Heart left ventricle (tissue), 13 donors: ENCODE measurements around the gene ZBTB42.

Experiments
- POLR2A ChIP-seq, 2 donors: fragments of 450-650 bp; IDR thresholded peaks; one replicate each; pipeline ENCODE4 v1.6.1; 2017; ENCODE audit warnings: antibody characterized with exemption in 2 of 2, mild to moderate bottlenecking in 2 of 2, moderate library complexity in 2 of 2
- TF ChIP-seq, protein P1 (sequence below), 12 donors: fragments of 200-600 bp; sonication (generic) in 4 of 12; IDR thresholded peaks; one replicate each; pipeline versions ENCODE4 v1.5.0 to v1.8.0; 2018 to 2022; ENCODE audit warnings: antibody characterized with exemption in 12 of 12, mild to moderate bottlenecking in 5 of 12
- donor health status: ischemic (EF 13 %, LVEDD 7.1; RV severe dilation, severe dysfunction).
- donor health status: DM: no; HTN: yes; CAD: no.
- donor health status: DM: no; HTN: no; CAD: no.
- donor health status: ischemic (EF 25% LVEDD 6.9; RV normal size, moderate dysfunction).
- donor health status: ischemic (EF 25% LVEDD 5.7; RV mildly dilated, moderate dysfunction).
- donor health status: ischemic (EF 35%, LVEDD 5.7; RV mildly dilated, moderate dysfunction).
- donor health status: nonischemic (EF 11% LVEDD 7.7; RV severe dilation, severe dysfunction).
- donor health status: DM: yes; HTN: yes; CAD: no.
- donor health status: PGD.
- donor health status: ischemic (EF 29% LVEDD 5.4; RV normal size, mild dysfunction).
- donor health status: nonischemic (EF 23%, LVEDD 6.1; RV moderate dilation, normal function).

DNA sequence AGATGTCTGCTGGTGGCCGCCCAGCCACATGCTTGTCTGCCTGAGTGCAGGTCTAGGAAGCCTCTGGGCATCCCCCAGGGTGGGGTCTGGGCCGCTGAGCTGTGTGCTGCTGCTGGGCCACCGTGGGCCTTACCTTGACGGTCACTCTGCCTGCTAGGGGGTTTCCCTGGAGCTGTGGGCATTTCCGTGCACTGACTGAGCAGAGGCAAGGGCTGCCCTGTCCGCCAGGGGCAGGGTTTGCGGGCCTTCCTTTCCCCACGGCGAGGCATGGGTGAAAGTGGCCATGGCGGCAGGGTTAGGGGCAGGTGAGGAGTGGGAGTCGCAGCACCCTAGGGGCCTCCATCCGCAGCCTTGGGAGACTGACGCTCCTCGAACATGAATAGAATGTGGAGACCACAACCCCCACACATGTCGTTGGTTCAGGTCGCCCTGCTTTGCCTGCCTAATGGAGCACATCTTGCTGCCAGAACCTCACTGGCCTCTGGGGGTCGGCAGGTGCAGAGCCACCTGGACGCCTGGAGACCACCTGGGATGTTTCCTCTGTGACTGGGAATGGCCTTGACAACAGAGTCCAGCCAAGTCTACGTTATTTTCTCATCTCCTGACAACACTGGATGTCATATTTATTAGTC is 2.5 kb downstream of the ZBTB42 start:
- TF ChIP-seq, protein P1, sequence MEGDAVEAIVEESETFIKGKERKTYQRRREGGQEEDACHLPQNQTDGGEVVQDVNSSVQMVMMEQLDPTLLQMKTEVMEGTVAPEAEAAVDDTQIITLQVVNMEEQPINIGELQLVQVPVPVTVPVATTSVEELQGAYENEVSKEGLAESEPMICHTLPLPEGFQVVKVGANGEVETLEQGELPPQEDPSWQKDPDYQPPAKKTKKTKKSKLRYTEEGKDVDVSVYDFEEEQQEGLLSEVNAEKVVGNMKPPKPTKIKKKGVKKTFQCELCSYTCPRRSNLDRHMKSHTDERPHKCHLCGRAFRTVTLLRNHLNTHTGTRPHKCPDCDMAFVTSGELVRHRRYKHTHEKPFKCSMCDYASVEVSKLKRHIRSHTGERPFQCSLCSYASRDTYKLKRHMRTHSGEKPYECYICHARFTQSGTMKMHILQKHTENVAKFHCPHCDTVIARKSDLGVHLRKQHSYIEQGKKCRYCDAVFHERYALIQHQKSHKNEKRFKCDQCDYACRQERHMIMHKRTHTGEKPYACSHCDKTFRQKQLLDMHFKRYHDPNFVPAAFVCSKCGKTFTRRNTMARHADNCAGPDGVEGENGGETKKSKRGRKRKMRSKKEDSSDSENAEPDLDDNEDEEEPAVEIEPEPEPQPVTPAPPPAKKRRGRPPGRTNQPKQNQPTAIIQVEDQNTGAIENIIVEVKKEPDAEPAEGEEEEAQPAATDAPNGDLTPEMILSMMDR (IDR thresholded peaks at IDR 0.05), result no peak
- TF ChIP-seq POLR2A (IDR thresholded peaks at IDR 0.05), result no peak
